Measurements from ENCODE around the gene ZNF784. TPM values are rescaled to one million over a fixed set of nuclear protein-coding genes. Genes with fewer than 3 reads are reported as not detected.
A peak's percentile ranks its signal among the peaks of the same experiment; 100 is the strongest.

Gene ZNF784
- total and polyA plus RNA-seq, 2 experiments from 2014 or later: 5.5 to 7.2 TPM

- peak within 1 kb of the TSS; percentile 36 for H2AFZ ChIP-seq
- peaks cover 25% of the 10 kb centered on the region for H3K4me1 ChIP-seq (ENCODE audit: insufficient read depth)
- peak within 1 kb of the TSS; percentile 54 for H3K4me3 ChIP-seq
- DNase-seq (ENCODE audit: low spot score): peak; percentile 97
- H3K4me2 ChIP-seq: peak within 1 kb of the TSS; percentile 94
- WGBS (ENCODE audit: low lambda C conversion rate, missing lambda C conversion rate): 3% methylated on average over 33 of the region's 95 CpGs
- TF ChIP-seq EZH2 (IDR thresholded peaks at IDR 0.05; ENCODE audit: borderline replicate concordance) (no peak), EZH2phosphoT487 (IDR thresholded peaks at IDR 0.05; ENCODE audit: low read depth, severe bottlenecking, unreplicated experiment) (no peak), CTCF (IDR thresholded peaks at IDR 0.05; ENCODE audit: poor library complexity) (no peak)
- no peaks in the 10 kb centered on the region for H3K27me3 ChIP-seq
- H3K79me2 ChIP-seq: peaks cover 50% of the 10 kb centered on the region
- H3K36me3 ChIP-seq (replicated peaks; ENCODE audit: insufficient read depth, low read depth): no peaks in the 10 kb centered on the region
- H4K20me1 ChIP-seq (ENCODE audit: insufficient read depth, poor library complexity, severe bottlenecking): peaks cover 46% of the 10 kb centered on the region
- H3K27ac ChIP-seq: peak within 1 kb of the TSS; percentile 94
- no peaks in the 10 kb centered on the region for H3K9me2 ChIP-seq (replicated peaks; ENCODE audit: insufficient read depth)
- H3K9me3 ChIP-seq (ENCODE audit: low read depth): no peaks in the 10 kb centered on the region
Observed at GRCh38 chr19:55654868-55655647, 30.7 kb upstream of the ZNF784 start, which contains the start of gene U2AF2. U2AF2 (plus strand) TSS chr19:55655035; CDS start chr19:55655105, 70 bp downstream.

GRCh38 chr19:55654323-55654867 lies 30.0 kb upstream of the ZNF784 start:
- Histone ChIP-seq H3K4me3 (peak overlapping the region; percentile 18), H3K4me1 (ENCODE audit: insufficient read depth) (peaks cover 25% of the 10 kb centered on the region), H3K27me3 (no peaks in the 10 kb centered on the region), H3K4me2 (peak overlapping the region; percentile 70), H4K20me1 (ENCODE audit: insufficient read depth, poor library complexity, severe bottlenecking) (peaks cover 40% of the 10 kb centered on the region), H3K36me3 (replicated peaks; ENCODE audit: insufficient read depth, low read depth) (no peaks in the 10 kb centered on the region), H3K27ac (peak overlapping the region; percentile 94), H3K79me2 (peaks cover 44% of the 10 kb centered on the region), H3K9me3 (ENCODE audit: low read depth) (no peaks in the 10 kb centered on the region), H3K9me2 (replicated peaks; ENCODE audit: insufficient read depth) (no peaks in the 10 kb centered on the region), H2AFZ (peak overlapping the region; percentile 19)
- no peak for TF ChIP-seq EZH2 (IDR thresholded peaks at IDR 0.05; ENCODE audit: borderline replicate concordance)
- TF ChIP-seq CTCF (IDR thresholded peaks at IDR 0.05; ENCODE audit: poor library complexity): no peak
- TF ChIP-seq EZH2phosphoT487 (IDR thresholded peaks at IDR 0.05; ENCODE audit: low read depth, severe bottlenecking, unreplicated experiment): no peak
- DNase-seq (ENCODE audit: low spot score): peak; percentile 99
- WGBS (ENCODE audit: low lambda C conversion rate, missing lambda C conversion rate): 1% methylated on average over 52 of the region's 52 CpGs

- Histone ChIP-seq H3K27ac (peak overlapping the region; percentile 94), H2AFZ (peak overlapping the region; percentile 19), H4K20me1 (ENCODE audit: insufficient read depth, poor library complexity, severe bottlenecking) (peaks cover 33% of the 10 kb centered on the region), H3K4me1 (ENCODE audit: insufficient read depth) (peaks cover 30% of the 10 kb centered on the region), H3K9me2 (replicated peaks; ENCODE audit: insufficient read depth) (no peaks in the 10 kb centered on the region), H3K27me3 (no peaks in the 10 kb centered on the region), H3K9me3 (ENCODE audit: low read depth) (no peaks in the 10 kb centered on the region), H3K79me2 (peaks cover 38% of the 10 kb centered on the region), H3K36me3 (replicated peaks; ENCODE audit: insufficient read depth, low read depth) (no peaks in the 10 kb centered on the region), H3K4me2 (peak overlapping the region; percentile 68), H3K4me3 (peak overlapping the region; percentile 15)
- WGBS (ENCODE audit: low lambda C conversion rate, missing lambda C conversion rate): under 1% methylated on average over 57 of the region's 57 CpGs
- DNase-seq (ENCODE audit: low spot score): peak; percentile 99
- TF ChIP-seq CTCF (IDR thresholded peaks at IDR 0.05; ENCODE audit: poor library complexity) (peak; percentile 100), EZH2 (IDR thresholded peaks at IDR 0.05; ENCODE audit: borderline replicate concordance) (no peak)
Observed at GRCh38 chr19:55653651-55654322, 29.4 kb upstream of the ZNF784 start.
